AML-193 (cell line): ENCODE results near the gene PEX11B.

Experiments used
- DNase-seq, 2 experiments: peaks; one replicate each; lab custom pipeline; 2025; lab: John Stamatoyannopoulos, UW

The PEX11B gene

DNA sequence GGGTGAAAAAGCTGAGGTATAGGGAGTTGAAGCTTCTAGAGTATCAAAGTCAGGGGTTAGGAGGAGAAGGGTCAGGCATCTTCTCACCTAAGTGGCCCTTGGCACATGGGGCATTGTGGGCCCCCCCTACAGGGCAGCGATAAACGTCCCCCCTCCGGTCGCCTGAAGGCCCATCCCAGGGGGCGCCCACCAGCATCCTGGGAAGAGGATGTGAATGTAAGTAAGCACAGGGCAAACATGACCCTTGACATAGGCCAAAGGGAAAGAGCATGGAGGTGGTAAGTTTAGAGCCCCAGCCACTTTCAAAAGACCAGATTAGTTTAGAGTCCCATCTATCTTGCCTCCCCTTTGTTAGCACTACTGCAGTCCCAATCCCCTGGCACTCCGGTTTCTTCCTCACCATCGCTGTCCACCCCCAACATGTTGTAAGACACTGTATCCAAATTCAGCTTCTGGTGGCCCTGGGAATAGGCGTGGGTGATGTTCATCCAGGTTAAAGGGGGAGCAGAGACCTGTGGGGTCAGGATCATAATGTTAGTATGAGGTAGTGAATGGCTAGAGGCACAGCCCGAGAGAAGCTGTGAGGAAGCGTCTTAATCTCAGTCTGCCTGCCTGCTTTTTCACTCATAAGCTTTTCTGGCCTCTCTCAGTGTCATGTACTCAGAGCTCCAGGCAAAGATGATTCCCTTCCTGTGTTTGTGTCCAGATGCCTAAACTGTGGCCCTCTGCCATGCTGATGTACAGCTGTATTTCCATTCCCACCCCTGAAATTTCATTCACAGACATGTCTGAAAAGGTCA is 11.4 kb downstream of the PEX11B start:
- DNase-seq = no peak

DNA sequence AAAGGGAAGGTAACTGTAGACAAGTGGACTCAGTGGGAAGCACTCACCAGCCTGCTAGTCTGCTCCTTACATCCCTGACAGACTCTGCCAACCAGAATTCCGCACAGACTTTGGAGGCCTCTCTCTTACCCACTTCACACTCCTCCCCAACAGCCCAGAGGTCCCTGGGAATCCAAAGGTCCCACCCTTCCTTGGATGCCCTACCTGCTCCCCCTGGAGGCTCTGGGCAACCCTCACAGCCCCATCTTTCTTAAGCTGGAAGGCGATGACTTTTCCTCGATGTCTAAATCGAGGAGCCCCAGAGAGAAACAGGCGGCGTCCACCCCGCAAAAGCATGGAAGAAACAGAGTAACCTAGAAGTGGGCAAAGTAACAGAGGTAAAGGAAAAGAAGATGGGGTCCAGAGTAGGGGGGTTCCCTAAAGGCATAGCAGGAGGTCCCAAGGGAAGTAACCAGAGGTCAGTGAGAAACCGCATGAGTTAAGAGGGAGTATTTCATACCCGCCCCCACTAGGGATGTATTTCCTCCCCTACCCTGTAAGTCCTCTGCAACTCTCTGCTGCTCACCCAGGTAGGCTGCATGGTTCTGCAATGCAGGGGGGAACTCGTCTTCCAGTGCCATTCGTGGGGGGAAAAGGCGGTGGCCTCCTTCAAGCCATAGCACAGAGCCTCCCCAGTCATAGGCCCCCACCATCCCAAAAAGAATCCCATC is 17.1 kb downstream of the PEX11B start:
- DNase-seq = no peak

DNA sequence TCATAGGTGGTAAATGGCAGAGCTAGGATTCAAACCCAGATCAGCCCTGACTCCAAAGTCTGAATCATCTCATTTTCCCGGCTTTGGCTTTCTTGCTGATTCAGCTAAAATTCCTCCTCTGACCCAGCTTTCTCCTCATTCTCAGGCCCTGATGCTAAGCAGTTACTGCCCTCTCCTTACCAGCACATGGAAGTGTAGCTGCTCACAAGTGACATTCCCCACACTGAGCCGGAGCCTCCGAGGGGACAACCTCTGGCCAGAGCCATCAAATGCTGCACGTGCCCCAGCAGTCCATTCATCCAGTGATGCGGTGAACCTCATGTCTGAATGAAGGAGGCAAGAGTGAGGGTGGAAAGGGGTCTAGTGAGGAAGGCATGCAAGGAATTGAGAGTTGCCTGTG is 19.8 kb downstream of the PEX11B start:
- no peak for DNase-seq

DNA sequence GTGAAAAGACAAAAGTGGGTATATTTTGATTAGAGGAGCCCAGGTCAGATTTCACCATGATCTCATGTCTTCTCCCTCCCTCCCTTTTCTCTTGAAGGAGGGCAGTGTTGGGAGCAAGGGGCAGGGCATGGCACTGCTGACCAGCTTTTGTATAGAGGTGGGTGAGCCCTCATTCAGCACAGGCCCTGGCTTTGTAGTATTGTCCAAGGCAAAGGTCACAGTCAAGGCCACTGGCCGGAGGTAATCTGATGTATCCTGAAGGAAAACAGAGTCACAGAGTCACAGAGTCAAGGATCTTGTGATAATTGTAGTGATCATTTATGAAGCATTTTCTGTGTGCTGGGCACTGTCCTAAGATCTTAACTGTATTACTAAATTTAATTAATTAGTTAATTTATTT is 20.5 kb downstream of the PEX11B start:
- no peak for DNase-seq

DNA sequence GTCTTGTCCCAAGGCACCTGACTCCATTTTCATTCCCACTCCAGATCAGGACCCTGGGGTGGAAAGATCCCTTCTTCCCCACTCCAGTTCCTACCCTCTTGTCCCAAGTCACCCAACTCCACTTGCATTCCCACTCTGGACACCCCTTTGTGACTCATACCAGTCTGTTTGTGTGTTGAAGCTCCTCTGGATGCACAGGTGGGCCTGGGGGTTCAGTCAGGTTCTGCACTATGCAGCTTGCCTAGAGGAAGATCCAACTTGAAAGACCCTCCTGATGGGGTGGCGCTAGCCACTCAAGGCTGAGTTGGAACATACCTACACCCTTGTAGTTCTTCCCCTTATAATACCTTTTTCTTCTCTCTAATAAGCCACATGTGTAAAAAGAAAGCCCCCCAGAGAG is 23.0 kb downstream of the PEX11B start:
- DNase-seq = no peak

DNA sequence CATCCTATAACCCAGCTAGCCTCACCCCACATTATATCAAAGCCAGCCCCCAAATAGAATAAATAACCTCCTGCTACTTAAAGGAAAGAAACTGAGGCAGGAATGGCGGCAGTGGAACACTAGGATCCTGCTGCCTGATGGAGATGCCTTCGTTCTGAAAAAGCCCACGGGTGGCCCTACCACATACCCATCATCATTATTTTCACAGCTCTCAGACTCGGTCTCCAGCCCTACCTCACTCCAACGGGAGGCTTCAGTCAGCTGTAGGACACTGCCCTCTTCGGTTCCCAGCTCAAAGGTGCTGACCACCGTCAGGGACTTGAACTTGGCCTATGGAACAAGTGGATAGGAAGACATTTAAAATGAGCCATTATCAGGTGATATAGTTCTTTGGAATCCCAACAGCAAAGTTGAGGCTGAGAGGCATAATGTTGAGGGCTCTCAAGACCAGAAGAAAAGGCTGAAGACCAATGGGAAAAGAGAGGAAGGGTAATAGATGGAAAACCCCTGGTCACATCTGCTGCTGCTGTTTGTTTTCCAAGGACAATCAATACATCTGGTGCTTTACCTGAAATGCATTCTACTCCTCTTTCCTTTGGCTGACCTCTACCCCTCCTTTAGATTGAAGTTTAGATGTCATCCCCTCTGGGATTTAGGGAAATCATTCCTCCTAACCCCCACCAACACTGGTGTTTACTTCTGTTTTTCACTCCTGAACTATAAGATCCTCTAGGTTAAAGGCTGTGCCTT is 25.0 kb downstream of the PEX11B start:
- no peak for DNase-seq

DNA sequence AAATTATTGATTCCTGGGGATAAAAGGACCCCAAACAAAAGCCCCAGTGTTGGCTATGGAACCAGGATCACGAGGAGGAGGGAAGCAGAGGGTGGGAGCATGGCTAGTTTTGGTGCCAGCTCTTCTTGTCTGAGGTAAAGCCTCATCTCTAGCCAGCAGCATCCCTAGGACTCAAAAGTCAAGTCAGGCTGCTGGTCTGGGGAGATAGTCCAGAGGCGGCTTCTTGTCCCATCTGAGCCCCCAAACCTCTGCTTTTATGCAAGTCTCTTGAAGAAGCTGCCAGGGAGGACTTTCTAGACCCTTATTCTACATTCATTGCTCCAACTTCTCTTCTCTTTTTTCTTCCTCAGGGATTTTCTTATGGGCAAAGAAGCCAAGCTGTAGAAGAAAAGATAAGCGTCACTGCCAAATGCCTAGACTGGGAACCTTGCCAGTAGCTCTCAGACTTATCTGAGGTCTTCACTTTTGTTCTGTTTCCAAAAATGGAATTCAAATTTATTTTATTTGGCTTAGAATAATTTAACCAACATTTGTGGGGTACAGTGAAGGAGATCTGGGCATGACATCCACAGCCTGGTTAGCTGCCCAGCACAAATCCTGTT is 25.9 kb downstream of the PEX11B start:
- DNase-seq = no peak

DNA sequence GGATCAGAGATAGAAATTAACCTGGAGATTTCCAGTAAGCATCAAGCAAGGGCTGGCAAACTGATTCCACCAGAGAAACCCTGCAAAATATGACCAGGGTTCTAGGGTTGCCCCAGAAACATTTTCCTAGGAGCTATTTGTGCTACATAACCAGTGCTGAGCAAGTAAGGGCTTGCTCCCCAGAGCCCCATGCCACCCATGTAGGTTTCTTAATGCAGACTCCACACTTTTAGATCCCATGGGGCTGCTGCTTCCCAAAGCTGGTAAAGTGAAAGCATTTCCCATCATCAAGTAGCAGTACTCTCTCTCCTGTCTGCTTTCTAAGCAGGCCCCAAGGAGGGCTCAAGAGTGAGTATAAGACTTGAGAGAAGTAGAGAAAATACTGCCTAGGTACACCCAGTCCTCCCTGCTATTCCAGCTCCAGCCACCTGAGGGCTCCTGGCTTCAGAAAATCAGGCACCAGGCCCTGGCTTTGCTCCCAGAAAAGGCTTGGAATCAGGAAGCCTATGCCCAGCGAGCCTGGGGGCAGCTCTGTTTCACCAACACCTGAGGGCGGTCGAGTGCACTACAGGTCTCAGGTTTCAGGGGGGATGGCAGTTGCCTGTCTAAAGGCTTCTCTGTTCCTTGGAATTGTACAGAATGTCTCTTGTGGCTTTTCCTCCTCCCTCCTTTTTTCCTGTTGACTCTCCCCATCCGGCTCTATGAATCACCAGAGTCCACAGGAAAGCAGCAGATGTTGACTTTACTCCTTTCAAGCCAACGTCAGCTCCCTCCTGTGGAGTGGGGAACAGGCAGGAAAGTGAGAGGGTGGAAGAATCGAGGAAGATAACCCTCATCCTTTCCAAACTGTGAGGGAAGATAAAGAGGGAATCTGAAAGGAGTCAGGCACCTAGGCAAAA is 26.7 kb downstream of the PEX11B start:
- peak; percentile 59 to 68 for DNase-seq

DNA sequence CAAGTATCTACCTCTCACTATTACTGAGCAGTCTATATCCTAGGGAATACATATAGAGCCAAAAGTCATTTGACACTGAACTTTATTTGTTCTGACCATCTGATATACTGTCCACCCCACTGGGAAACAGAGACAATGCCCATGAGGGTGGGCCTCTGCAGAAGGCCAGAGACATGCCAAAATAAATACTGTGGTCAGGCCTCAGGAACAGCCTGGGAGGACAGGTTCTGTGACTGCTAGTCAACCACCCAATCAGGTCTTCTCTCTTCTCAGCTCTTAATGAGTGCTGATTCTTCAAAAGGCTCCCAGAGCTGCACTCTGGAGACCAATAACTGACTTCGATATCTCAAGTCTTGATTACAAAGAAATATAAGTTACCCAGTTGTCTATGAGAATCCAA is 27.4 kb downstream of the PEX11B start:
- DNase-seq = no peak

DNA sequence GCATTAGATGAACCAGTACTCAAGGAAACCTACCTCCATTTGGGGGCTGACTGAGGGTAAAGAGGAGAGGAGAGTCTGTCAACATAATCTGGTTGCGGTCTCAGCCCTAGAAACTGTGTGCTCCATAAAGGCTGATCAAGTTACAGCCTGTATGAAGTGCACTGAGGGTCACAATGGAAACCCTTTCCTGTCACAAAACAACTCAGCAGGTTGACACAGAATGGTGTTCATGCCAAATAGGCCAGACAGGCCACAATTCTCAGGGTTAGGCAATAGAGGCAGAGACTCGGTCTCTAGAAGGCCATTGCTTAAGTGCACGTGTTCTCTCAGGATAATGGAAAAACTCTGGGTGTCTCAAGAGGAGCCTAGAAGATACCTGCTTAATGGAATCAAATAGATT is 28.8 kb downstream of the PEX11B start:
- no peak for DNase-seq

DNA sequence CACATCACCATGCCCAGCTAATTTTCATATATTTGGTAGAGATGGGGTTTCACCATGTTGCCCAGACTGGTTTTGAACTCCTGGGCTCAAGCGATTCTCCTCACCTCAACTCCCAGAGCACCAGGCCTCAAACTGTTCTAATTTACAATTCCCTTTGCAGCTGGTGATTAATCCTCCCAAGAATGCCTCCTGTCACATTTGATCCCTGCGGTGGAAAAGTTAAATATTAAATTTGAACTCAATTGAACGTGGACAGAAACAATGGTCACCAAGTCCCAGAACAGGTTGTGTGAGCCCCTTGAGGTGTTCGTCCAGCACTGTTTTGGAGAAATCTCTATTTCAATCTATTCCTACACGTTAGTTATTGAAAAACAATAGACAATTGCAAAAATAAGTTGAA is 30.9 kb downstream of the PEX11B start:
- DNase-seq = no peak

DNA sequence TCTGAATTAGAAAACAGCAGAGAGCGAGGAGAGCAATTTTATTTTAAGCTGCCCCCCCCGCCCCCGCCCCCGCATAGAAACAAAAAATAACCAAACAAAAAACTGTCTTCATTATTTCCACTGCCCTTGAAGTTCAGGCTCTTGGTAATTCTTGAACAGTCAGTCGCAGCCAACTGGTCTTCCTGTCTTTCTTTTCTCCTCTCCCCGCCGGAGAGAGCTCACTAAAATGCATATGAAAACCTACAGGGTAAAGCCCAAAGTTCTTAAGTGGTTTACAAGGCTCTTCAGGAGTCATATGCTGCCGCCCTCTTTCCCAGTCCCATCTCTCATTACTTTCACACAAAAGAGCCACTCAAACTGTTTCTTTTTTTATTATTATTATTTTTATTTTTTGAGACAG is 31.7 kb downstream of the PEX11B start:
- no peak for DNase-seq

DNA sequence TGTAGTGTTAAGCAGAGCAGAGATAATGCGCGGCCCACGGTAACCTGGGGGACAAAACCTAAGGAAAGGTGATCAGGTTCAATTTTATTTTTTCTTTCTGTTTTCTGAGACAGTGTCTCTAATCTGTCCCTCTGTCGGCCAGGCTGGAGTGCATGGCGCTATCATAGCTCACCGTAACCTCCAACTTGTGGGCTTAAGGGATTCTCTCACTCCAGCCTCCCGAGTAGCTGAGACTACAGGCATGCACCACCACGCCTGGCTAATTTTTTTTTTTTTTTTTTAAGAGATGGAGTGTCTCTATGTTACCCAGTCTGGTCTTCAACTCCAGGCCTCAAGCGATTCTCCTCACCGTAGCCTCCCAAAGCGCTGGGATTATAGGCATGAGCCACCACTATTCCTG is 32.1 kb downstream of the PEX11B start:
- no peak for DNase-seq

DNA sequence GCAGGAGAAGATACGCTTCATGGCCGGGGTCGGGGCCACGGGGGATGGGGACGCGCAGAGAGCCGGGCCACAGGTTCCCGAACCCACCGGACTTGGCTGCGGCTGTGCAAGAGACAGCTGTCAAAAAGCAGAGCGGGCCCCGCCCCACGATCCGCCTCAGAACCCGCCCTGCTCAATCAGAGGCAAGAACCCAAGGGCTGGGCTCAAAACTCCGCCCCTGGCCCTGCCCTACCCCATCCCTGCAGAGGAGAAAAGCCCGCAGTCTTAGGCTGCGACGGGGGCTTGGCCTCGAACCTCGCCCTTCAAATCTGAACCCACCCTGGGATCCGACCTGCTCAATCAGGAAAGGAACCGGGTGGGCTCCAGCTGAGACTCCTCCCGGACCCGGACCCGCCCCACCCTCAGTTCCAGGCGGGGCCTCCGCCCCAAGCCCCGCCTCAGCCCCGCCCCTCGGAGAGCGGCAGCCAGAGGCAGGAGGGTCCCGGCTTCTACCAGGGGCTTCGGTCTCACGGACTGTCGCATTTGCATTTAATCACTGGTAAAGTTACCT is 32.7 kb downstream of the PEX11B start, which contains the start of gene ANKRD35:
Gene ANKRD35 (minus strand): TSS at position 129 of the 550 bp plus-strand sequence. CDS start 108 bp downstream, at position 21.
- peak; percentile 58 for DNase-seq

DNA sequence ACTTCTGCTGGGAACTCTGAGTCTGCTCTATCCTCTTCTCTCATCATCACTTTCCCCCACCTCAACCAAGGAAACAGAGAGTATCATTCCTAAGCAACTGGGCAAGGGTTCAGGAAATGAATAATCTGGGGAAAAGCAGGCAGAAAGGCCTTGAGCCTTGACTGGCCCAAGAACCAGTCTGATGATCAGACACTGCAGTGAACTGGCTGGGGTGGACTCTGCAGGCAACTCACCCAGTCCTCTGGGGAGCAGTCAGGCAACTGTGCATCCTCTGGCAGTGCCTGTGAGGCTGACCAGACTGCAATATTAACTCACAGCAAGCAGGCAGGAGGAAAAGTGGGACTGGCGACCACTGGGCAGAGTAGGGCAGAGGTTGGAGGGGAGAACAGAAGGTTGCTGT is 33.8 kb downstream of the PEX11B start:
- no peak for DNase-seq

DNA sequence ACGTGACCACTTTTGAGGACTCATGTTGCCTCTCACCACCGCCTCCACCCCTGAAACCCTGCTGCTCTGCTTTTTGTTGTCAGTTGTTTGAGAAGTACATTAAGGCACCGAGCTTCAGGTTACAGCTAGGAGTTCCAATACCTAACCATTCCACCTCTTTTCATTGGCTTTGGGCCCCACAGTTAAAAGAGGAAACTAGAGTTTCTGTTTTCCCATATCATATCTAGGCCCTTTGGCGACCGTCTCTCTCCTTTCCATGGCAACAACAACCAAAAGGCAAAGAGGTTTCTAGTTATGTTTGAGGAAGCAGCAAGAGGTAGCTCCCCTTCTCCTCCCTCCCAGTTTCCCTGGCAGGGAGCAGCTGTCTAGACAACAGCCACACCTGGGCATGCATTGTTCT is 38.7 kb downstream of the PEX11B start:
- DNase-seq = no peak

DNA sequence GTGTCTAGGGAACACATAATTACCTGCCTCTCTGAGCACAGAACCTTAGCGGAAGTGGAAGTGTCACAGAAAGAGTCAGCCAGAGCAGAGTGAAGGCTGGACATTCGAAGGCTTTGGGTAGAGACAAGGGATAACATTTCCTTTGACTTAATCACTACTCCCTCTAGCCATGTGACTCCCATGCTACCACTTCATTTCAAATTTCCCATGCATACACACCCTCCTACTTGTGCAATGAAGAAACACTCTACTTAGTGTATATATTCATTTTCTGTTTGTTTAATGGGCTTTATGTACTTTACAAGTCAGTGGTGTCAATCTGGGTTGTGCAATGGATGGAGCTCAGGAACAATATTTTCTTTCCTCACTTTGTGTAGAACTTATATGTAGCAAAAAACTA is 39.8 kb downstream of the PEX11B start:
- no peak for DNase-seq

DNA sequence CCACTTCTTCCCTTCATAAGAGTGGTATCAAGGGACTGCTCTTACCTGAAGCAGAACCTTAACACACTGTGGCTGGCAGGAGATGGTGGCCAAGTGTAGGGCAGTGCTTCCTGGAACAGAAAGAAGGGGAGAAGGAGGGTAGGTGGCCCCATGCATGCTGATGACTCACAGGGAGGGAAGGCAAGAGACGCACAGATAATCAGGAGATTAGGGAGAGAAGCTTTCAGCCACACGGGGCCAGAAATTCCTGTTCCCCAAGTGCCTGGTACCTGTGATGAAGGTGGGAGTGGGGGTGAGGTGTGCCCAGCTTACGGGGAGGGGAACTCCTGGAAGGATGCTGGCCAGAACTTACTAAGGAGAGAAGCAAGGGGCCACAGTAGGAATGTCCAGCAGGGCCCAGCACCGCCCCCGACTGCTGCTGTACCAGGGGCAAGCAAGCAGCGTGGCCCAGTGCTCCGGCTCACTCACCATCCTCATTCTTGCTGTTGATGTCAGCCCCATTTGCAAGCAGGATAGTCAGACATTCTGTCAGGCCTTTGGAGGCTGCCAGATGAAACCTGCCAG is 40.5 kb downstream of the PEX11B start:
- DNase-seq = no peak

DNA sequence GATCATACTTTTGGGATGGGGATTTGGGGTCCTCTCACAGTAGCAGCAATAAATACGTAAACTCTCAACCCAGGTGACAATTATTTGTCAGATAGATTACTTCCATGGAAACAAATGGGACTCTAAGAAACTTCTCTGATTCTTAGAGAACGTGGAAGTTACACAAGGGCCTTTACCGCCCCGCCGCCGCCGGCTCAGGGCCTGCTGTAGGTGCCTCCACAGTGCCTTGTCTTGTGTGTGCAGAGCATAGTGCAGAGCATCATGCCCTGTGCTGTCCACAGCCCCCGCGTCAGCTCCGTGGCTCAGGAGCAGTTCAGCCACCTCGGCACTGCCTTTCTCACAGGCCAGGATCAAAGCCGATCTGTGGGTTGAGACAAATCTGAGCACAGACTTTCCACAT is 43.9 kb downstream of the PEX11B start:
- DNase-seq = no peak
